ENCODE results near the gene FHOD3.

- TF ChIP-seq CTCF (conservative IDR thresholded peaks at IDR 0.05; ENCODE audit: low read depth, low read length) (no peak), EZH2 (IDR thresholded peaks at IDR 0.05; ENCODE audit: borderline replicate concordance, low read depth, low read length, poor library complexity, severe bottlenecking) (no peak)
These were observed 229.1 kb downstream of the FHOD3 start for GRCh38 chr18:36526611-36527010.

All from A673 (cell line).